Measurements from ENCODE around the gene HSP90AA1. TPM values are rescaled to one million over a fixed set of nuclear protein-coding genes. Genes with fewer than 3 reads are reported as not detected.

HSP90AA1 gene
- total RNA-seq, 2 donors from 2014 or later = 411 to 457 TPM

- TF ChIP-seq CTCF (IDR thresholded peaks at IDR 0.05) = no peak
- Histone ChIP-seq H3K27ac (peak overlapping the region; percentile 100), H3K27me3 (no peaks in the 10 kb centered on the region), H3K9me3 (no peaks in the 10 kb centered on the region), H3K4me3 (peak overlapping the region; percentile 90 to 93), H3K36me3 (peaks cover 25% of the 10 kb centered on the region), H3K4me1 (peaks cover 0 to 38% of the 10 kb centered on the region in 2 donors)
- DNase-seq (ENCODE audit: low spot score) = peak; percentile 77
Measured at GRCh38 chr14:102088012-102088792, 1.4 kb upstream of the HSP90AA1 start.

GRCh38 chr14:102087762-102088011 lies 843 bp upstream of the HSP90AA1 start:
- Histone ChIP-seq H3K9me3 (no peaks in the 10 kb centered on the region), H3K36me3 (peaks cover 30% of the 10 kb centered on the region), H3K4me3 (peak overlapping the region; percentile 90 to 93), H3K27me3 (no peaks in the 10 kb centered on the region), H3K4me1 (peaks cover 0 to 43% of the 10 kb centered on the region in 2 donors), H3K27ac (peak overlapping the region; percentile 100)
- no peak for TF ChIP-seq CTCF (IDR thresholded peaks at IDR 0.05)
- DNase-seq (ENCODE audit: low spot score) = no peak

GRCh38 chr14:102086709-102086971 lies 204 bp downstream of the HSP90AA1 start:
- no peak for TF ChIP-seq CTCF (IDR thresholded peaks at IDR 0.05)
- H3K4me1 ChIP-seq = peaks cover 0 to 46% of the 10 kb centered on the region in 2 donors

GRCh38 chr14:102085948-102086708 lies 716 bp downstream of the HSP90AA1 start:
- DNase-seq (ENCODE audit: low spot score) = no peak
- no peak for TF ChIP-seq CTCF (IDR thresholded peaks at IDR 0.05)
- Histone ChIP-seq H3K27ac (peak overlapping the region; percentile 100), H3K27me3 (no peaks in the 10 kb centered on the region), H3K4me3 (peak overlapping the region; percentile 90 to 93), H3K9me3 (no peaks in the 10 kb centered on the region), H3K36me3 (peaks cover 46% of the 10 kb centered on the region), H3K4me1 (peaks cover 0 to 46% of the 10 kb centered on the region in 2 donors)

More at GRCh38 chr14:102086709-102086971, 204 bp downstream of the HSP90AA1 start:
- Histone ChIP-seq H3K27me3 (no peaks in the 10 kb centered on the region), H3K9me3 (no peaks in the 10 kb centered on the region), H3K36me3 (peaks cover 40% of the 10 kb centered on the region), H3K4me3 (peak overlapping the region; percentile 90 to 93), H3K27ac (peak overlapping the region; percentile 100)
- DNase-seq (ENCODE audit: low spot score) = no peak

- Histone ChIP-seq H3K4me3 (peak overlapping the region; percentile 90 to 93), H3K27ac (peak overlapping the region; percentile 100), H3K9me3 (no peaks in the 10 kb centered on the region), H3K4me1 (peaks cover 0 to 46% of the 10 kb centered on the region in 2 donors), H3K36me3 (peaks cover 52% of the 10 kb centered on the region), H3K27me3 (no peaks in the 10 kb centered on the region)
- no peak for DNase-seq (ENCODE audit: low spot score)
- no peak for TF ChIP-seq CTCF (IDR thresholded peaks at IDR 0.05)
Measured at GRCh38 chr14:102085488-102085887, 1.4 kb downstream of the HSP90AA1 start.

Data from right atrium auricular region (tissue), 2 donors.